Activated naive CD4-positive, alpha-beta T cell treated with anti-CD3 and anti-CD28 coated beads, Interleukin-2, amount 10 ng/mL, durations not matched to agents 7 days and 5 days (primary cell): ENCODE results near the gene ZNF888.
"Not testable (repeated sequence)": the region's sequence is repeated elsewhere in the genome, so short reads cannot be mapped to it uniquely, and the experiment has no call there.

Experiments
- CTCF ChIA-PET: fragments of 350-600 bp; sonication (Branson Sonifier 250); formaldehyde crosslinking; loops from one replicate; lab custom pipeline; 2021; ENCODE audit warnings: antibody characterized with exemption; lab: Charles Lee
- DNase-seq: peaks from one replicate; pipeline ENCODE4 v3.0.0-alpha.2; 2020
- H3K27ac Mint-ChIP-seq: one replicate; pipeline ENCODE4 v1.8.0; 2021; ENCODE audit warnings: mild to moderate bottlenecking, moderate library complexity, mixed read lengths
- H3K27me3 Mint-ChIP-seq: one replicate; pipeline ENCODE4 v1.8.0; 2021; ENCODE audit warnings: mild to moderate bottlenecking, mixed read lengths
- H3K36me3 Mint-ChIP-seq: one replicate; pipeline ENCODE4 v1.8.0; 2021; ENCODE audit warnings: mixed read lengths
- H3K4me1 Mint-ChIP-seq: one replicate; pipeline ENCODE4 v1.8.0; 2021; ENCODE audit warnings: mixed read lengths
- H3K4me3 Mint-ChIP-seq: one replicate; pipeline ENCODE4 v1.8.0; 2021; ENCODE audit warnings: mild to moderate bottlenecking, moderate library complexity, mixed read lengths
- H3K9me3 Mint-ChIP-seq: one replicate; pipeline ENCODE4 v1.8.0; 2021; ENCODE audit warnings: mixed read lengths

The ZNF888 gene

GRCh38 chr19:52871466-52871865 is 51.8 kb downstream of the ZNF888 start:
- CTCF ChIA-PET: no interaction called here
- Mint-ChIP-seq H3K36me3 (peaks cover 2% of the 10 kb centered on the region), H3K4me3 (no peak overlapping the region), H3K9me3 (peaks cover 58% of the 10 kb centered on the region), H3K27ac (no peak overlapping the region), H3K4me1 (no peaks in the 10 kb centered on the region), H3K27me3 (no peaks in the 10 kb centered on the region)
- DNase-seq: no peak

DNA sequence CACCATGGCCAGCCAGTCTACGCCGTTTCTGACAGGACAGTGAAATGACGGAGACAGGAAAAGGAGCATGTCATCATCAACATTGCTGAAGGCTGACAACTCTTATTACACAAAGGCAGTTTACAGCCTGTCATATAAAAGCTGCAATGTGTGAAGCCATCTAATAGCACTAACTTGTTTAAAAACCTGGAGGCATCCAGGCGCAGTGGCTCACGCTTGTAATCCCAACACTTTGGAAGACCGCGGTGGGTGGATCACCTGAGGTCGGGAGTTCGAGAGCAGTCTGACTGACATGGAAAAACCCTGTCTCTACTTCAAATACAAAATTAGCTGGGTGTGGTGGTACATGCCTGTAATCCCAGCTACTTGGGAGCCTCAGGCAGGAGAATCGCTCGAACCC is 55.2 kb downstream of the ZNF888 start:
- H3K4me1 Mint-ChIP-seq, DNase-seq, H3K27me3 Mint-ChIP-seq, CTCF ChIA-PET, H3K27ac Mint-ChIP-seq, H3K36me3 Mint-ChIP-seq, H3K4me3 Mint-ChIP-seq: not testable (repeated sequence)
- H3K9me3 Mint-ChIP-seq: peaks cover 40% of the 10 kb centered on the region

GRCh38 chr19:52857378-52858191 is 65.6 kb downstream of the ZNF888 start, which contains the start of gene ZNF468:
Gene ZNF468 (minus strand): TSS chr19:52857619. CDS start chr19:52854272, 3,347 bp downstream.
- peak within 1 kb of the TSS; percentile 88 for H3K27ac Mint-ChIP-seq
- peaks cover 39% of the 10 kb centered on the region for H3K9me3 Mint-ChIP-seq
- H3K4me1 Mint-ChIP-seq: peaks cover 26% of the 10 kb centered on the region
- CTCF ChIA-PET, H3K27me3 Mint-ChIP-seq: not testable (repeated sequence)
- H3K4me3 Mint-ChIP-seq: peak within 1 kb of the TSS; percentile 90
- peaks cover 46% of the 10 kb centered on the region for H3K36me3 Mint-ChIP-seq
- DNase-seq: peak; percentile 80

DNA sequence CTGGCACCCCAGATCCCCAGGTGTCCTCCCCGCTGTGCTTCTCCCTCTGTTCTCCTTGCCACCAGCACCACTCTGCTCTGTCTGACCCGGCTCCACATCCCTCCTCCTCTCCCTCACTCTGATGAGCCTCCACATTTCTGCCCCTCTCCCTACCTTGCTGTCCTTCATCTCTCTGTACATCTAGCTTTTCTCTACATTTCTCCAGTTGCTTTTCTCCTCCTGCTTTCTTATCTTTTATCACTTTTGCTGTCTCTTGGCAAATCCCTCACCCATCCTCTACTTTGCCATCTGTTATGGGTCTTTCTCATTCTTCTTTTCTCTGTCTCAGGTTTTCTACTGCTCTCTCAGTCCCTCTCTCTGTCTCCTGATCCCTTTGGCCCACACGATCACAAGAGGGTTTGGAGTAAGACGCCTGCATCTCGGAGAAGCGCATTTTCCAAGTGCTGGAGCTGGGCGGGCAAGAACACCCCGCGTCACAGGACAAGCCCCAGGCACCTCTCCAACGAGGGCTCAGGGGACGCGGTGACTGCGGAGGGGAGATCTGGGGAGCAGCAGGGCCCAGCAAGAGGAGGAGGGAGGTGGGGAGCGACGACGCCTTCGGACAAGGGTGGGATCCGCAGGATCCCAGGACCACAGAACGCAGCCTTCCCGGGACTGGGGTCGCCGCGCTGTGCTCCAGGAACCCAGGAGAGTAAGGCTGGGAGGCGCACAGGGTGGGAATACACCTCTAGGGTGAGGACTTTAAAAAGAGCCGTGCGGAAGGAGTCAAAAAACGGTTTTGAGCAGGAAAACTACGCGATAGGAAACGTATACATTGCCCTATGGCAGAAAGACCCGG is 66.5 kb downstream of the ZNF888 start:
- DNase-seq, H3K27me3 Mint-ChIP-seq, CTCF ChIA-PET: not testable (repeated sequence)
- H3K27ac Mint-ChIP-seq: peak overlapping the region; percentile 88
- H3K9me3 Mint-ChIP-seq: peaks cover 33% of the 10 kb centered on the region
- H3K4me1 Mint-ChIP-seq: peaks cover 26% of the 10 kb centered on the region
- peak overlapping the region; percentile 90 for H3K4me3 Mint-ChIP-seq
- peaks cover 52% of the 10 kb centered on the region for H3K36me3 Mint-ChIP-seq
